ENCODE measurements around the gene GTPBP4. TPM values are rescaled to one million over a fixed set of nuclear protein-coding genes. Genes with fewer than 3 reads are reported as not detected.

The GTPBP4 gene
- total and polyA plus RNA-seq, 9 of the 15 experiments (the other 6 are each of a cell fraction or from before 2014, with no cell fraction given): 79.0 to 155 (median 128) TPM

DNA sequence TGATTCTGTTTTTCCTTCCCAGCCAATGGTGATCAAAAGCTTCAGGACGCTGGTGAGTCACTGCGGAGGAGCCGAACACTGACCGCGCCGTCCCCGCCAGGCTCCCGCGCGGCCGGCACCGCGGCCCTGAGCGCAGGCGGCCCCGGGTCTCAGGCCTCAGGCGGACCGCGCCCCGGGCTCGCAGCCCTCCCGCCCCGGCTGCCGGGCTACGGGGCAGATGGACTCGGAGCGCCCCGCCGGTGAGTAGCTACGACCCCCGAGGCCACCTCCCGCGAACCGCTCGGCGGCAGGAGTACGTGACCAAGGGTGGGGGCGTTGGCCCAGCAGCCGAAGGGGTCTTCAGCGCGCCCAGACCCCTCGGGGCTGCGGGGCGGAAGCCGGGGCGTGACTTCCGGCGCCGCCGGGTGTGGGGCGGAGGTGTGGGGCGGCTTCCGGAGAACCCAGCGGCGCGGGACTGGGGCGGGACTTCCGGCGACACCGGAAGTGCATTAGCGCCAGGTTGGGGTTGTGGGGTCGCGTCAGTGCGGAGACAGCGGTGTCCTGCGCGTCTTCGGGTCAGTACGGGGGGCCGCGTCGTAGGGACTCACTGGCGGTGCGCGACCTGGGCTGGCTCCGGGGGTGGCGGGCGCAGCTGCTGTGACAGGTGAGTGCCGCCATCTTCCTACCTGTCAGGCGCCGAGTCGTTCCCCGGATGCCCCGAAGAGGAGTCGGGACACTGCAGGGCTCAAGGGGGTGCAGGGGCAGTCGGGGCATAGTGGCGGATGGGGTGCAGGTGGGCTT lies 68.3 kb downstream of the GTPBP4 start, which contains the start of gene WDR37 (continued):
- TF ChIP-seq, protein P1, sequence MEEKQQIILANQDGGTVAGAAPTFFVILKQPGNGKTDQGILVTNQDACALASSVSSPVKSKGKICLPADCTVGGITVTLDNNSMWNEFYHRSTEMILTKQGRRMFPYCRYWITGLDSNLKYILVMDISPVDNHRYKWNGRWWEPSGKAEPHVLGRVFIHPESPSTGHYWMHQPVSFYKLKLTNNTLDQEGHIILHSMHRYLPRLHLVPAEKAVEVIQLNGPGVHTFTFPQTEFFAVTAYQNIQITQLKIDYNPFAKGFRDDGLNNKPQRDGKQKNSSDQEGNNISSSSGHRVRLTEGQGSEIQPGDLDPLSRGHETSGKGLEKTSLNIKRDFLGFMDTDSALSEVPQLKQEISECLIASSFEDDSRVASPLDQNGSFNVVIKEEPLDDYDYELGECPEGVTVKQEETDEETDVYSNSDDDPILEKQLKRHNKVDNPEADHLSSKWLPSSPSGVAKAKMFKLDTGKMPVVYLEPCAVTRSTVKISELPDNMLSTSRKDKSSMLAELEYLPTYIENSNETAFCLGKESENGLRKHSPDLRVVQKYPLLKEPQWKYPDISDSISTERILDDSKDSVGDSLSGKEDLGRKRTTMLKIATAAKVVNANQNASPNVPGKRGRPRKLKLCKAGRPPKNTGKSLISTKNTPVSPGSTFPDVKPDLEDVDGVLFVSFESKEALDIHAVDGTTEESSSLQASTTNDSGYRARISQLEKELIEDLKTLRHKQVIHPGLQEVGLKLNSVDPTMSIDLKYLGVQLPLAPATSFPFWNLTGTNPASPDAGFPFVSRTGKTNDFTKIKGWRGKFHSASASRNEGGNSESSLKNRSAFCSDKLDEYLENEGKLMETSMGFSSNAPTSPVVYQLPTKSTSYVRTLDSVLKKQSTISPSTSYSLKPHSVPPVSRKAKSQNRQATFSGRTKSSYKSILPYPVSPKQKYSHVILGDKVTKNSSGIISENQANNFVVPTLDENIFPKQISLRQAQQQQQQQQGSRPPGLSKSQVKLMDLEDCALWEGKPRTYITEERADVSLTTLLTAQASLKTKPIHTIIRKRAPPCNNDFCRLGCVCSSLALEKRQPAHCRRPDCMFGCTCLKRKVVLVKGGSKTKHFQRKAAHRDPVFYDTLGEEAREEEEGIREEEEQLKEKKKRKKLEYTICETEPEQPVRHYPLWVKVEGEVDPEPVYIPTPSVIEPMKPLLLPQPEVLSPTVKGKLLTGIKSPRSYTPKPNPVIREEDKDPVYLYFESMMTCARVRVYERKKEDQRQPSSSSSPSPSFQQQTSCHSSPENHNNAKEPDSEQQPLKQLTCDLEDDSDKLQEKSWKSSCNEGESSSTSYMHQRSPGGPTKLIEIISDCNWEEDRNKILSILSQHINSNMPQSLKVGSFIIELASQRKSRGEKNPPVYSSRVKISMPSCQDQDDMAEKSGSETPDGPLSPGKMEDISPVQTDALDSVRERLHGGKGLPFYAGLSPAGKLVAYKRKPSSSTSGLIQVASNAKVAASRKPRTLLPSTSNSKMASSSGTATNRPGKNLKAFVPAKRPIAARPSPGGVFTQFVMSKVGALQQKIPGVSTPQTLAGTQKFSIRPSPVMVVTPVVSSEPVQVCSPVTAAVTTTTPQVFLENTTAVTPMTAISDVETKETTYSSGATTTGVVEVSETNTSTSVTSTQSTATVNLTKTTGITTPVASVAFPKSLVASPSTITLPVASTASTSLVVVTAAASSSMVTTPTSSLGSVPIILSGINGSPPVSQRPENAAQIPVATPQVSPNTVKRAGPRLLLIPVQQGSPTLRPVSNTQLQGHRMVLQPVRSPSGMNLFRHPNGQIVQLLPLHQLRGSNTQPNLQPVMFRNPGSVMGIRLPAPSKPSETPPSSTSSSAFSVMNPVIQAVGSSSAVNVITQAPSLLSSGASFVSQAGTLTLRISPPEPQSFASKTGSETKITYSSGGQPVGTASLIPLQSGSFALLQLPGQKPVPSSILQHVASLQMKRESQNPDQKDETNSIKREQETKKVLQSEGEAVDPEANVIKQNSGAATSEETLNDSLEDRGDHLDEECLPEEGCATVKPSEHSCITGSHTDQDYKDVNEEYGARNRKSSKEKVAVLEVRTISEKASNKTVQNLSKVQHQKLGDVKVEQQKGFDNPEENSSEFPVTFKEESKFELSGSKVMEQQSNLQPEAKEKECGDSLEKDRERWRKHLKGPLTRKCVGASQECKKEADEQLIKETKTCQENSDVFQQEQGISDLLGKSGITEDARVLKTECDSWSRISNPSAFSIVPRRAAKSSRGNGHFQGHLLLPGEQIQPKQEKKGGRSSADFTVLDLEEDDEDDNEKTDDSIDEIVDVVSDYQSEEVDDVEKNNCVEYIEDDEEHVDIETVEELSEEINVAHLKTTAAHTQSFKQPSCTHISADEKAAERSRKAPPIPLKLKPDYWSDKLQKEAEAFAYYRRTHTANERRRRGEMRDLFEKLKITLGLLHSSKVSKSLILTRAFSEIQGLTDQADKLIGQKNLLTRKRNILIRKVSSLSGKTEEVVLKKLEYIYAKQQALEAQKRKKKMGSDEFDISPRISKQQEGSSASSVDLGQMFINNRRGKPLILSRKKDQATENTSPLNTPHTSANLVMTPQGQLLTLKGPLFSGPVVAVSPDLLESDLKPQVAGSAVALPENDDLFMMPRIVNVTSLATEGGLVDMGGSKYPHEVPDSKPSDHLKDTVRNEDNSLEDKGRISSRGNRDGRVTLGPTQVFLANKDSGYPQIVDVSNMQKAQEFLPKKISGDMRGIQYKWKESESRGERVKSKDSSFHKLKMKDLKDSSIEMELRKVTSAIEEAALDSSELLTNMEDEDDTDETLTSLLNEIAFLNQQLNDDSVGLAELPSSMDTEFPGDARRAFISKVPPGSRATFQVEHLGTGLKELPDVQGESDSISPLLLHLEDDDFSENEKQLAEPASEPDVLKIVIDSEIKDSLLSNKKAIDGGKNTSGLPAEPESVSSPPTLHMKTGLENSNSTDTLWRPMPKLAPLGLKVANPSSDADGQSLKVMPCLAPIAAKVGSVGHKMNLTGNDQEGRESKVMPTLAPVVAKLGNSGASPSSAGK (IDR thresholded peaks at IDR 0.05): peak; percentile 54; the same call in 1 of the 2 replicates
- TF ChIP-seq HDAC2 (IDR thresholded peaks at IDR 0.05) (peak; percentile 18; the same call in 1 of the 2 replicates), ARNT (IDR thresholded peaks at IDR 0.05) (no peak), PHB (CRISPR knock-in tag; IDR thresholded peaks at IDR 0.05) (no peak), RBFOX2 (IDR thresholded peaks at IDR 0.05; ENCODE audit: low read depth, low read length) (peak; percentile 93), TCFL5 (CRISPR knock-in tag; conservative IDR thresholded peaks at IDR 0.05) (no peak), CBX2 (IDR thresholded peaks at IDR 0.05; ENCODE audit: insufficient read depth, low read length, poor library complexity, severe bottlenecking) (no peak)
- TF ChIP-seq, protein P2, sequence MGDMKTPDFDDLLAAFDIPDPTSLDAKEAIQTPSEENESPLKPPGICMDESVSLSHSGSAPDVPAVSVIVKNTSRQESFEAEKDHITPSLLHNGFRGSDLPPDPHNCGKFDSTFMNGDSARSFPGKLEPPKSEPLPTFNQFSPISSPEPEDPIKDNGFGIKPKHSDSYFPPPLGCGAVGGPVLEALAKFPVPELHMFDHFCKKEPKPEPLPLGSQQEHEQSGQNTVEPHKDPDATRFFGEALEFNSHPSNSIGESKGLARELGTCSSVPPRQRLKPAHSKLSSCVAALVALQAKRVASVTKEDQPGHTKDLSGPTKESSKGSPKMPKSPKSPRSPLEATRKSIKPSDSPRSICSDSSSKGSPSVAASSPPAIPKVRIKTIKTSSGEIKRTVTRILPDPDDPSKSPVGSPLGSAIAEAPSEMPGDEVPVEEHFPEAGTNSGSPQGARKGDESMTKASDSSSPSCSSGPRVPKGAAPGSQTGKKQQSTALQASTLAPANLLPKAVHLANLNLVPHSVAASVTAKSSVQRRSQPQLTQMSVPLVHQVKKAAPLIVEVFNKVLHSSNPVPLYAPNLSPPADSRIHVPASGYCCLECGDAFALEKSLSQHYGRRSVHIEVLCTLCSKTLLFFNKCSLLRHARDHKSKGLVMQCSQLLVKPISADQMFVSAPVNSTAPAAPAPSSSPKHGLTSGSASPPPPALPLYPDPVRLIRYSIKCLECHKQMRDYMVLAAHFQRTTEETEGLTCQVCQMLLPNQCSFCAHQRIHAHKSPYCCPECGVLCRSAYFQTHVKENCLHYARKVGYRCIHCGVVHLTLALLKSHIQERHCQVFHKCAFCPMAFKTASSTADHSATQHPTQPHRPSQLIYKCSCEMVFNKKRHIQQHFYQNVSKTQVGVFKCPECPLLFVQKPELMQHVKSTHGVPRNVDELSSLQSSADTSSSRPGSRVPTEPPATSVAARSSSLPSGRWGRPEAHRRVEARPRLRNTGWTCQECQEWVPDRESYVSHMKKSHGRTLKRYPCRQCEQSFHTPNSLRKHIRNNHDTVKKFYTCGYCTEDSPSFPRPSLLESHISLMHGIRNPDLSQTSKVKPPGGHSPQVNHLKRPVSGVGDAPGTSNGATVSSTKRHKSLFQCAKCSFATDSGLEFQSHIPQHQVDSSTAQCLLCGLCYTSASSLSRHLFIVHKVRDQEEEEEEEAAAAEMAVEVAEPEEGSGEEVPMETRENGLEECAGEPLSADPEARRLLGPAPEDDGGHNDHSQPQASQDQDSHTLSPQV (IDR thresholded peaks at IDR 0.05): peak; percentile 54
- TF ChIP-seq, protein P3, sequence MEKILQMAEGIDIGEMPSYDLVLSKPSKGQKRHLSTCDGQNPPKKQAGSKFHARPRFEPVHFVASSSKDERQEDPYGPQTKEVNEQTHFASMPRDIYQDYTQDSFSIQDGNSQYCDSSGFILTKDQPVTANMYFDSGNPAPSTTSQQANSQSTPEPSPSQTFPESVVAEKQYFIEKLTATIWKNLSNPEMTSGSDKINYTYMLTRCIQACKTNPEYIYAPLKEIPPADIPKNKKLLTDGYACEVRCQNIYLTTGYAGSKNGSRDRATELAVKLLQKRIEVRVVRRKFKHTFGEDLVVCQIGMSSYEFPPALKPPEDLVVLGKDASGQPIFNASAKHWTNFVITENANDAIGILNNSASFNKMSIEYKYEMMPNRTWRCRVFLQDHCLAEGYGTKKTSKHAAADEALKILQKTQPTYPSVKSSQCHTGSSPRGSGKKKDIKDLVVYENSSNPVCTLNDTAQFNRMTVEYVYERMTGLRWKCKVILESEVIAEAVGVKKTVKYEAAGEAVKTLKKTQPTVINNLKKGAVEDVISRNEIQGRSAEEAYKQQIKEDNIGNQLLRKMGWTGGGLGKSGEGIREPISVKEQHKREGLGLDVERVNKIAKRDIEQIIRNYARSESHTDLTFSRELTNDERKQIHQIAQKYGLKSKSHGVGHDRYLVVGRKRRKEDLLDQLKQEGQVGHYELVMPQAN (IDR thresholded peaks at IDR 0.05; ENCODE audit: borderline replicate concordance): peak; percentile 74

Data from K562 (cell line).